Measurements from ENCODE around the gene TC2N.

DNA sequence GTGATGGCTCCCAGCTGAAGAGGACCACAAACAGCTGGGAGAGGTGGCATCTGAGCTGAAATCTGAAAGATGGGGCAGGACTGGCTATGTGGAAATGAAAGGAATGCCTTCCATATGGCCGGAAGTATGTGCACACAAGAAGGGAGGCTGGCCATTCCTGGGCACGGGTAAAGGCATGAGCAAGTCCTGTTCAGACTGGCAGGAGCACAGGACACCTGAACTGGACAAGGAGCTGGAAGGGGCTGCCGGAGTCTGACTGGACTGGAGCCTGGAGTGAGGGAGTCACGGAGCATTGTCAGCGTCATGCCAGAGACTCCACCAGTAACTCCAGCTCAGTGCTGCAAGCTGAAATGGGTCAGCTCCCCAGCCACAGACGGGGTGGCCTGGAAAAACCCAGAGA lies 11.9 kb upstream of the TC2N start:
- TF ChIP-seq, protein P1, sequence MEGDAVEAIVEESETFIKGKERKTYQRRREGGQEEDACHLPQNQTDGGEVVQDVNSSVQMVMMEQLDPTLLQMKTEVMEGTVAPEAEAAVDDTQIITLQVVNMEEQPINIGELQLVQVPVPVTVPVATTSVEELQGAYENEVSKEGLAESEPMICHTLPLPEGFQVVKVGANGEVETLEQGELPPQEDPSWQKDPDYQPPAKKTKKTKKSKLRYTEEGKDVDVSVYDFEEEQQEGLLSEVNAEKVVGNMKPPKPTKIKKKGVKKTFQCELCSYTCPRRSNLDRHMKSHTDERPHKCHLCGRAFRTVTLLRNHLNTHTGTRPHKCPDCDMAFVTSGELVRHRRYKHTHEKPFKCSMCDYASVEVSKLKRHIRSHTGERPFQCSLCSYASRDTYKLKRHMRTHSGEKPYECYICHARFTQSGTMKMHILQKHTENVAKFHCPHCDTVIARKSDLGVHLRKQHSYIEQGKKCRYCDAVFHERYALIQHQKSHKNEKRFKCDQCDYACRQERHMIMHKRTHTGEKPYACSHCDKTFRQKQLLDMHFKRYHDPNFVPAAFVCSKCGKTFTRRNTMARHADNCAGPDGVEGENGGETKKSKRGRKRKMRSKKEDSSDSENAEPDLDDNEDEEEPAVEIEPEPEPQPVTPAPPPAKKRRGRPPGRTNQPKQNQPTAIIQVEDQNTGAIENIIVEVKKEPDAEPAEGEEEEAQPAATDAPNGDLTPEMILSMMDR (IDR thresholded peaks at IDR 0.05) = no peak
- TF ChIP-seq EP300 (IDR thresholded peaks at IDR 0.05) (no peak), POLR2AphosphoS5 (IDR thresholded peaks at IDR 0.05) (no peak), POLR2A (IDR thresholded peaks at IDR 0.05) (no peak)
